Stimulated activated CD8-positive, alpha-beta memory T cell treated with anti-CD3 and anti-CD28 coated beads, Interleukin-2, amount 100 ng/mL, for 1 hour (primary cell): ENCODE measurements around the gene CAMK1D.
"Not testable (repeated sequence)": the region's sequence is repeated elsewhere in the genome, so short reads cannot be mapped to it uniquely, and the experiment has no call there.

Experiments used
- DNase-seq, 2 donors: peaks; one replicate each; pipeline ENCODE4 v3.0.0-alpha.2; 2020; ENCODE audit warnings: low read depth in 2 of 2

CAMK1D gene

GRCh38 chr10:12697764-12698163 lies 348.4 kb downstream of the CAMK1D start:
- no peak for DNase-seq

DNA sequence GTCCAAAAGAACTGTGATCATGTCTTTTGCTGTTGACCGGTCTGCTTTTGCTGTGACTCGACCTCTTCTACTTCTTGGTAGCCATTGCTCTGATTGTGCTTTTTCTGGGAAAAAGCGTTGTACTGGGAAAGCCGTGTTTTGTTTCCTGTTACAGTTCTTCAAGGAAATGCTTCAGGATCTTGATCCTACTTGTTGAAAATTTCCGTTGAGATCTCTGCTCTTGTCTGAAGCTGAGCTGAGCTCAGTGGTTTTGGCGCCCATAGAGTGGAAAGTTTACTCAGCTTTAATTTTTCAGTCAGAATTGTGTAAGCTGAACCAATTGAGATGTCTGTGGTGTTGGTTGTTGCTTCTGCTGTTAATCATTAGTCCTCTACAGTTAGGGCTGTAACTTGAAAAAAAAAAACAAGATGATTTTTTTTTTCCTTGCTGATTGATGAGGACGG lies 349.9 kb downstream of the CAMK1D start:
- DNase-seq, result no peak

DNA sequence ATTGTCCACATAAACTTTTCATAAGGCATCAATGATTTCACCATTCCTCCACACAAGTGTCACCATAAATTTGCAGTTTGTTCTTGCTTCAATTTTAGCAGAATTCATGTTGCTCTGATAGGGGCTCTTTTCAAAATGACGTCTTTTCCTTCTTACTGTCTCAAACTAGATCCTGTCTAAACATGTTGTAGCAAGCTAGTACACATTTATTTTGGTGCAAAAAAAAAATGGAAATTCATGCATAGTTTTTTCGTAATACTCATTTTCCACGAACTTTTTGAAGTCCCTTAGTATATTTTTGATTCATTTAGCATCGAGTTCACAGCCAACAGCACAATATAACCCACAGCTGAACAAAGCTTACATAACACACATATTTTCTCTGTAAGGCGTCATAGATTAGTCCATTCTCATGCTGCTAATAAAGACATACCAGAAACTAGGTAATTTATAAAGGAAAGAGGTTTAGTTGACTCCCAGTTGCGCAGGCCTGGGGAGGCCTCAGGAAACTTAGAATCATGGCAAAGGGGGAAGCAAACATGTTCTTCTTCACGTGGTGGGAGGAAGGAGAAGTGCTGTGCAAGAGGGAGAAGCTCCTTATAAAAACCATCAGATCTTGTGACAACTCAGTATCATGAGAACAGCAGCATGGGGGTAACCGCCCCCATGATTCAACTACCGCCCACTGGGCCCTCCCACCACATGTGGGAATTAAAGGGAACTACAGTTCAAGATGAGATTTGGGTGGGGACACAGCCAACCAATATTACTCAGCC lies 350.6 kb downstream of the CAMK1D start:
- DNase-seq, result no peak

- DNase-seq, result no peak
Measured at GRCh38 chr10:12700557-12700874, 351.2 kb downstream of the CAMK1D start.

GRCh38 chr10:12701696-12702095 lies 352.3 kb downstream of the CAMK1D start:
- DNase-seq, result no peak

DNA sequence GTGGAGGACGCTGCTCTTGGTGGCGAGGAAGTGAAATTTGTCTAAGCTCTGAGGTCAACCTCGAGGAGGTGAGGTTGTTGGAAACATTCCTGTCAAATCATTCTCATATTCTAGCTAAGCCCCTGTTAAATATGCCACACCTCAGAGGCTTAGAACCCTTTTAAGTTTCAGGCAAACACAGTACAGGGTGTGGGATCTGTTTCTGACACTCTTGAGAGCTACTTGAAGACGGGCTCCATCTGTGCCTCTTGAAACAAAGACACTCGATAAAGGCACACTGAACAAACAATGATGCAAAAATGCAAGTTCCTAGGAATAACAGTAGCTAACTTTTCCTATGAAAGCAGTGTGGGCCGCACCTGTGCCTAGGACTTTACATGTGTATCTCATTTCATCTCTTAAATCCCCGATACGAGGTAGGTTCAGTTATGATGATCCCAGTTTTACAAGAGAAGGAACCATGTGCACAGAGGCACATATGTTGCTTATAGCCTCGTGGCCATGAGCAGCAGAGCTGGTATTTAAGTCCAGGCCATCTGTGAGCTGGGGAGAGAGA lies 352.9 kb downstream of the CAMK1D start:
- DNase-seq, result no peak

DNA sequence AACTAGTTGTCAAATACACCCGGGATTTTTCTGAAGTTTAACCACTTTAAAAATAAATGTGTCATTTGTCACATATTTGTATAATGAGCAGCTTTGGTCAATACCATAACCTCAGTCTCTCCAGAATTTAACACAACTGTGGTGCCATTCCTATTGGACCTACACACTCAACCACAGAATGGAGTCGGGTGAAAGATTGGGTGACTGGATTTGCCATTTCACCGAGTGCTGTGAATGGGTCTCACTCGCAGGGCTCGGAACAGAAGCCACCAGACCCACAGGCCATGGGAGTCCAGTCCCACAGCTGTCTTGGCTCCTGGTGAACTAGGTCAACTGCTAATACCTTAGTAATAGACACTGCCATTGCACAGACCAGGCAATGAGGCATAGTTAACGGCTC lies 353.8 kb downstream of the CAMK1D start:
- no peak for DNase-seq

GRCh38 chr10:12703813-12704212 lies 354.5 kb downstream of the CAMK1D start:
- DNase-seq, result no peak

- no peak for DNase-seq
Measured at GRCh38 chr10:12704488-12704887, 355.1 kb downstream of the CAMK1D start.

DNA sequence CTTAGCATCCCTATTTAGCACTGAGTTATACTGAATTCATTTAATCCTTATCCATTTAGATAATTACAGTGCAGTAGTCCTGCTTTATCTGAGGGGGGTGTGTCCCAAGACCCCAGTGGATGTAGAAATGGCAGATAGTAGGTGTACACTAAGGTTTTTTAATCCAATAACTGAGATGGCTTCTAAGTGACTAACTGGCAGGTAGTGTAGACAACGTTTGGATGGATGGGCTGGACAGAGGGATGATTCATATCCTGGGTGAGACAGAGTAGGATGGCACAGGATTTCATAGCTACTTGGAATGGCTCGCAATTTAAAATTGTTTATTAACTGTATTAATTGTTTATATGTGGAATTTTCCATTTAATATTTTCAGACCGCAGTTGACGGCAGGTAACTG lies 356.6 kb downstream of the CAMK1D start:
- no peak for DNase-seq

DNA sequence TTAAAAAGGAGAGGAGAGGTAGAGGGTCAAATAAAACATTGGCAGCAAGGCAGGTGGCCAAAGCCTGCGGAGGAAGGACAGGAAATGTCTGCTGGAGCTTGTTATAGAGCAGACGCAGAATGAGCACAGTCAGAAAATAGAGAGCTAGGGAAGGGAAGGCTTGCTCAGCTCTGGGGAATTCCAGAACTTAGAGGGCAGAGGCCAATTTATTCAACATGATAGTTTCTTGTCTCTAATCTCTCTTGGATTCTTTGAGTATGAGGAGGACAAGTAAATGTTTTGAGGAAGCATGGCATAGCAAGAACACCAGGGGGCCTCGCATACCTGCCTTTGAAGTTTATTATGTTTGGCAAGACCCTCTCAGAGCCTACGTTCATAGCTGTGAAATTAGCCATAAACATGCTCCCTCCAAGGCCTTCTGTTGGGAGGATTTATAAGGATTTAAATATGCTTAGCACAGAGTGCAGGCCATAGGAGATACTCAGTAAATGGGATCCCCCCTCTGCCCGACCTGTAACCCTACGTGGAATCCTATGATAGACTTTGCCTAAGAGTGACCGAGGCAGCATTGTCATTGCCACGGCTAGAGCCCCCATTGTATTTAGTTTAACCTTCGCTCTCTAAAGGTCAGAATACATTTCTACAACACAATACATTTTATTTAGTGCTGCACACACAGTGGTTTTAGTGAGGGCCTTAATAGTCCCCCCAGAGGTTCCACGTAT lies 358.3 kb downstream of the CAMK1D start:
- no peak for DNase-seq

- DNase-seq, result no peak
Measured at GRCh38 chr10:12709000-12709401, 359.7 kb downstream of the CAMK1D start.

DNA sequence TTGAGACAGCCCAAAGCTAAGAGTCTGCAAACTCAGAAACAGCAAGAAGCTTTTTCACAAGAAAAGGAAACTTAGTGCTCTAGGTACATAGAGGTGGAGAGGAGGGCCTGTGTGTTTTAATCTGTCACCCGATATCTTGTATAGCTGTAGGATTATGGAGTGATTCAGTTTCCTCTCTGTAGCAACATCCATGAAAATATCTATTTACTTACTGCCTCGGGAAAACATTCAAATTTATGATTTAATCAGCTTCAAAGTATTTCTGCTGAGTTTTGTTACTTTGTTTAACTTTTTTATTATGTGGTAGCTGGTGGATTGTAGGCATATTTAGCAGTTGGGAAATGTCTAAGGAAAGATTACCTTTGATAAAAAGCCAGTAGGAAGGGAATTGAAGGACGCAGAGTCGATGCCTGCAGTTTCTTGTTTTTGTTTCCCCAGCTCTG lies 360.2 kb downstream of the CAMK1D start:
- no peak for DNase-seq

- DNase-seq, result no peak
Measured at GRCh38 chr10:12710157-12710556, 360.8 kb downstream of the CAMK1D start.

- DNase-seq, result peak; percentile 31 to 57
Measured at GRCh38 chr10:12710594-12711349, 361.4 kb downstream of the CAMK1D start.

- DNase-seq, result no peak
Measured at GRCh38 chr10:12711350-12711708, 362.0 kb downstream of the CAMK1D start.

DNA sequence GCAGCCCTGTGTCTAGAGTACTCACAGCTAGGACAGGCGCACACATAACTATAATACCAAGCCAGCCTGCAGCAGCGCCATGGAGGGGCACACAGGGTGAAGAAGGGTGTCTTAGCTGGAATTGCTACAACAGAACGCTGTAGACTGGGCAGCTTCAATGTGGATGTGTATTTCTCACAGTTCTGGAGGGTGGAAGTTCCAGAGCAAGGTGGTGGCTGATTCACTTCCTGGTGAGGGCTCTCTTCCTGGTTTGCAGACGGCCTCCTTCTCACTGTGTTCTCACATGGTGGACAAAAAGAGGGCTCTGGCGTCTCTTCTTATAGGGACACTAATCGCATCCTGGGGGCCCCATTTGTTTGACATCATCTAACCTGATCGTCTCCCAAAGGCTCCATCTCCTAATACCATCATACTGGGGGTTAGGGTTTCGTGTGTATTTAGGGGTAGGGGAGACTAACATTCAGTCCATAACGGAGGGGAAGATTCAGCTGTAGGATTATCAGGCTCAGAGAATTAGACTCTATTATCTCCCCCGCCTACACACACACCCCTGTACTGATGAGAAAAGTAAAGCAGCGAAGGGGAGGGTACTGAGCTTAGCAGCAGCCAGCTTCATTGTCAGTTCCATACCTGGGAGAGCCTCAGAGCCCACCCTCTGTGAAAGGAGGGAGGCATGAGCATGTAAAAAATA lies 363.1 kb downstream of the CAMK1D start:
- no peak for DNase-seq

- DNase-seq, result not testable (repeated sequence)
Measured at GRCh38 chr10:12712984-12713316, 363.6 kb downstream of the CAMK1D start.

- no peak for DNase-seq
Measured at GRCh38 chr10:12716042-12716441, 366.7 kb downstream of the CAMK1D start.

DNA sequence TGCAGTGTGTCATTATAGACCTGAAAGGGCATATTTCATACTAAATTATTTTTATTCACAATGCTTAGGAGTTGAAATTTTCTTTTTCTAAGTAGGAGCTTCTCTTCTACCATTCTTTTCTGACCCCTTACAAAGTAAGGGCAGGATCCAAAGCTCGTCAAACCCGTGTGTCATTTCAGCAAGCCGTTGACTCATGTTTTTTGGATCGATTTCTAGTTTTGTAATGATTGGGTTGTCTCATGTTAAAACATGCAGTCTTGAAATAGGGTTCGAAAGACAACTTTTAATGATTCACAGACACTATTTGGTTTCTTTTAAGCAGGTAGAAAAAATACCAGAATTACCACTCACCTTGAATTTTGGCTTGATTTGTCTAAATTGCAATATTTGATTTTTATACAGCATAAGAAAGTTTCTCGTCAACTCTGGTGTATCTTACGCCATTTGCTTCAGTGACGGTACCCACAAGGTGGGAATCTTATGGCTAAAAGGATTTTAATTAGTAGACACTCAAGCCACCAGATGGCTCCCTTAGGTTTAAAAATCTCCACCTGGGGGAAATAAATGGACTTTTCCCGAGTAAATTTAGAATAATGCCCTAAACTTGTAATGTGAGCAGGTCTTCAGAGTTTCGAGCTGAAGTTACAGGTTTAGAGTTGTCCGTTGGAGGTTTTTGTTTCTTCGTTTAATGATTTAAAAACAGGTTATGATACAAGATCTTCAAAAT lies 368.8 kb downstream of the CAMK1D start:
- no peak for DNase-seq

GRCh38 chr10:12719365-12719764 lies 370.0 kb downstream of the CAMK1D start:
- no peak for DNase-seq
